Measurements from ENCODE around the gene RFX2.
A peak's percentile ranks its signal among the peaks of the same experiment; 100 is the strongest.

RFX2 gene

DNA sequence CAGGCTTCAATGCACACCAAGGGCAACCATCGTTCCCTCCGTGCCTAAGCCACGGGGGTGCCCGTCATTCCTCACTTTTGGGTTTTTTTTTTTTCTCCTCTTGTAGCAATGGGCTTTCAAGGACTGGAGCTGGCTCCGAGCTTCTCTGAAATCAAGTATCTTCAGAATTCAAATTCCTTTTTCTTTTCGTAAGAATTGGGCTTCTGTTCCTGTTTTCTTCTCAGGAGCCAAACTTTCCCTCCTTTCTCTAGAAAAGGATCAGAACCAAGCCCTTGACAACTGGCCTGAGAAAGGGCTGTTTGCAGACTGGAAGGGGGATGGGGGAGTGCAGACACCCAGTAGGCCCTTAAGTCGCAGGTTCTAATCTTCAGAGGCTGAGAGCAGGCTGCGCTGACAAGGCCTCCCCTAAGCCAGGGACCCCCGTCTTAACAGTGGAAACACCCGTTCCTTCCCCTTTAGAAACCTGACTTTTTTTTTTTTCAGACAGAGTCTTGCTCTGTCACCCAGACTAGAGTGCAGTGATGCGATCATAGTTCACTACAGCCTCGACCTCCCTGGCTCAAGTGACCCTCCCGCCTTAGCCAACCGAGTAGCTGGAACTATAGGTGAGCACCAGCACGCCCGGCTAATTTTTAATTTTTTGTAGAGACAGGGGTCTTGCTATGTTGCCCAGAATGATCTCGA is 51.6 kb downstream of the RFX2 start:
- DNase-seq, result no peak

- DNase-seq, result no peak
Measured at GRCh38 chr19:6057651-6058517, 52.4 kb downstream of the RFX2 start.

- peak; percentile 88 for DNase-seq
Measured at GRCh38 chr19:6056801-6057650, 53.3 kb downstream of the RFX2 start.

- peak; percentile 16 for DNase-seq
Measured at GRCh38 chr19:6056282-6056741, 54.0 kb downstream of the RFX2 start.

- no peak for DNase-seq
Measured at GRCh38 chr19:6055013-6055795, 55.1 kb downstream of the RFX2 start.

GRCh38 chr19:6048793-6049405 is 61.4 kb downstream of the RFX2 start:
- peak; percentile 53 for DNase-seq

GRCh38 chr19:6048348-6048747 is 62.0 kb downstream of the RFX2 start:
- DNase-seq, result no peak

- peak; percentile 16 for DNase-seq
Measured at GRCh38 chr19:6047741-6048251, 62.5 kb downstream of the RFX2 start.

- no peak for DNase-seq
Measured at GRCh38 chr19:6047256-6047655, 63.0 kb downstream of the RFX2 start.

DNA sequence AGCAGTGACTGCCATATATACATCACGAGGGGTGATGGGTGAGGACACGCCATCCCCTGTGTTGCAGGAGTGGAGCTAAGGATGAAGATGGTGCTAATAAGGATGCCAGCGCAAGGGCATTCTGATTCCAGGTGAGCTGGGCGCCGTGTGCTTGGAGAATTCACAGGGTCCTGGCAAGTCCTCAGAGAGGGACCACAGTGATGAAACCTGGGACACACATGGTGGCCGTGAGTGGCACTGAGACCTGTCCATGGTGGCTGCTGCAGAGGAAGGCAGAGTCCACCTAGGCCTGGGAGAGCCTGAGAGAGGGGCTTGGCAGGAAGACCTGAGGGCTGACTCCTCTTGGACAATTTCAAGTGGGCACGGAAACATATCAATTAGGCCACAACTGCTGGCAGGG is 65.2 kb downstream of the RFX2 start:
- no peak for DNase-seq

DNA sequence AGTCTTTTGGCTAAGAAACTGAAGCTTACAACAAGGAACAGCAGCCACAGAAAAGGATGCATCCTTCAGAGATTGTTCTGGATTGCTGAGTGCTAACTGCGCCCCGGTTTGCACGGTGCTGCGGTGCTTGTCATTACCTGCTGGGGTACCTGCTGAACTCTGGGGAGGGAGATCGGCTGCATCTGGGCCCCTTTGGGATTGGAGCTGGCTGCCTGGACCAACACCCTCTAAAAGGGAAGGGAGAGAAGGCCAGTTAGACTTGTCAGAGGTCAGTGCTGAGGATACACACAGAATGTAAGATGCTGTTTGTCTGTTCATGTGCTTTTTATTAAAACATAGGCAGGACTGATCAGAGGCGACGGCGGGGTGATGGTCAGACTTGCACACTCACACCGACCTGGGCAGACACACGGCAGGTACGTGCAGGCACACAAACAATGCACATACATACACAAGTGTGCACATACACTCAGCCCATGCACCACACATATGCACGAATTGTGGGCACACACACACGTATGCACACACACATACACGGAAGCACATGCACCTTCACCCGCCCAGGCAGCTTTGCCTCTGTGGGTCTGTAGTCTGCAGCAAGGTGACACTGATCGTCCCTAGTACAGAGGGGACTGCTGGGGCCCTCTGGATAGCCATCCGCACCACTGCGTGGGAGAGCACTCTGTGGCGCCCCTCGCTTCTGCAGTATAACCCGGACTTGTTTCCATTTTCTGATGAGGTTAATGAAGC is 66.1 kb downstream of the RFX2 start:
- DNase-seq, result no peak

GRCh38 chr19:6042776-6043726 is 67.2 kb downstream of the RFX2 start:
- no peak for DNase-seq

DNA sequence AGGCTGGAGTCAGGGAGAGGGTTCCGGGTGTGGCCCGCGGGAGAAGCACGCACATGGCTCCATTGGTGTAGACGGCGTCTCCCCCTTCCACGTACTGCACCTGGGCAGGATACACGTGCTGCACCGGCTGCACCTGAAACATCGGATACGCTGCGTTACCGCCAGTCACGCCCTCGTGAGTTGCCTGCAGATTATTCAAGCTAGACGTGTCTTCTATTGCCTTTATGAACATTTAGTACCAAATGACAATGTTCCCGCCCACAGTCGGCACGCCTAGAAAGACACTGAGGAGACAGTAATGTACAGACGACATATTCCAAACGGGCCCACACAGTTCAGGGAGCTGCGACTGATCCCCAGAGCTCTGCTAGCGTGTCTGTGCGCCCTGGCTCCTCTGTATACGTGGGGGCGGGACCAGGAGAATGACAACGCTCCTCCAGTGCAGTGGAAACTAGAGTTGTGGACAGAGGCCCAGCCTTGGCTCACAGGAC is 68.3 kb downstream of the RFX2 start:
- DNase-seq, result no peak

GRCh38 chr19:6041071-6041470 is 69.2 kb downstream of the RFX2 start:
- no peak for DNase-seq

DNA sequence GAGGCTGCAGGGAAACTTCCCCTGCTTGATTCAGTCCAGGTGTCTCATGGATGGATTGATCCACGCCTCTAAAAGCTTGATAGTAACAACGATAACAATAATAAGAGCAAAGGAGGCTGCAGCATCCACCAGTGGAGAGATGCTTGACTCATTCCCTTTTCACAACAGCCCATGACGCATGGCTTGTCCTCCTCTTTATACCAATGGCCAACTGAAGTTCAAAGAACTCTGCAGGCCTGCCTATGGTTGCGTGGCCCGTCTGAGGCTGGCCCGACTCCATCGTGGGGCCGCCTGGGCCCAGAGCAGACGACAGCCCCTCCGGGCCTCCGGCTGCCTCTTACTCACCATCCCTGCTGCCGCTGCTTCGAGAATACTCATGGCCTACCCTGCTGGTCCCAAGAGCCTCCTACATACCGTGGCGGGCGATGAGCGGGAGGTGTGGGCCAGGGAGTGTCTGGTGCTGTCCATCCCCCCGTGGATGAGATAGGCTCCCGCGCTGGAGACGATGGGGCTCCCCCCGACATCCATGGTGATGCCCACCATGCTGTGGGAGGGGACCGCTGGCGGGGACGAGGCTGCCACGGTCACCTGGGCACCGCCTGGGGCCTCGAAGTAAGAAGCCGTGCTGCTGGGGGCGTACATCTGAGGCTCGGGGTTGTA is 70.6 kb downstream of the RFX2 start:
- no peak for DNase-seq

DNA sequence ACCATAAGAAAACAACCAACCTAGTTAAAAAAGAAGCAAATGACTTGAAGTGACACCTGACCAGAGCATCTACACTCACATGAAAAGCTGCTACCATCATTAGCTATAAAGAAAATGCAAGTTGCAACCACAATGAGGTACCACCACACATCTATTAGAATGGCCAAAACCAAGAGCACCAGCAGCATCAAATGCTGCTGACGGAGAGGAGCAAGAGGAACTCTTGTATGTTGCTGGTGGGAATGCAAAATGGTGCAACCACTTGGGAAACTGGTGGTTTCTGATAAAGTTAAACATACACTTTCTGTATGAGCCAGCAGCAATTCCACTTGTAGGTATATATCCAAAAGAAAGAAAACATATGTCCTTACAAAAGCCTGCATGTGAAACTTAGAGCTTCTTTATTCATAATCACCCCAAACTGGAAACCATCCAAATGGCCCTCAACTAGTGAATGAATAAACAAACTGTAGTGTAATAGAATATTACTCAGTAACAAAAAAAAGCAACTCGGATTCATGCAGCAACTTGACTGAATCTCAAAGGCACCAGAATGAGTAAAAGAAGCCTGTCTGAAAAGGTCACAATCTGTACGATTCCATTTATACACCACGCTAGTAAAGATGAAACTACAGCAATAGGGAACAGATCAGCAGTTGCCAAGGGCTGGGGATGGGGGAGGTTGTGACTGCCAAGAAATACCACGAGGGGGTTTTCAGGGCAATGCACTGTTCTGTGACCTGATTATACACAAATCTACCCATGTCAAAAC is 71.5 kb downstream of the RFX2 start:
- DNase-seq, result no peak

GRCh38 chr19:6035026-6035425 is 75.3 kb downstream of the RFX2 start:
- no peak for DNase-seq

DNA sequence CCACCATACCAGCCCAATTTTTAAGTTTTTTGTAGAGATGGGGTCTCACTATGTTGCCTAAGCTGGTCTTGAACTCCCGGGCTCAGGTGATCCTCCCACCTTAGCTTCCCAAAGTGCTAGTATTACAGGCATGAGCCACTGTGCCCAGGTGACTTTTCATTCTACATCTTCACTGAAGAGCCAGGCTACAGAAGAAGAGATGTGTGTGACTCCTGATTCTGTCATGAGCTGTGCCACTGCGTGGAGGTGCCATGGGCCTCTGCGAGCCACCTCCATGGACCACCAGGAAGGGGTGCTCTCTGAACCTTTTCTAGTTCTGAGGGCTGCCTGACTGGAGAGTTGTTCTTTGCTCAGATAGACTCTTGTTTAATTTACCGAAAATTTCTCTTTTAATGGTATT is 75.8 kb downstream of the RFX2 start:
- no peak for DNase-seq
